Measurements from ENCODE around the gene DHX8.

DNA sequence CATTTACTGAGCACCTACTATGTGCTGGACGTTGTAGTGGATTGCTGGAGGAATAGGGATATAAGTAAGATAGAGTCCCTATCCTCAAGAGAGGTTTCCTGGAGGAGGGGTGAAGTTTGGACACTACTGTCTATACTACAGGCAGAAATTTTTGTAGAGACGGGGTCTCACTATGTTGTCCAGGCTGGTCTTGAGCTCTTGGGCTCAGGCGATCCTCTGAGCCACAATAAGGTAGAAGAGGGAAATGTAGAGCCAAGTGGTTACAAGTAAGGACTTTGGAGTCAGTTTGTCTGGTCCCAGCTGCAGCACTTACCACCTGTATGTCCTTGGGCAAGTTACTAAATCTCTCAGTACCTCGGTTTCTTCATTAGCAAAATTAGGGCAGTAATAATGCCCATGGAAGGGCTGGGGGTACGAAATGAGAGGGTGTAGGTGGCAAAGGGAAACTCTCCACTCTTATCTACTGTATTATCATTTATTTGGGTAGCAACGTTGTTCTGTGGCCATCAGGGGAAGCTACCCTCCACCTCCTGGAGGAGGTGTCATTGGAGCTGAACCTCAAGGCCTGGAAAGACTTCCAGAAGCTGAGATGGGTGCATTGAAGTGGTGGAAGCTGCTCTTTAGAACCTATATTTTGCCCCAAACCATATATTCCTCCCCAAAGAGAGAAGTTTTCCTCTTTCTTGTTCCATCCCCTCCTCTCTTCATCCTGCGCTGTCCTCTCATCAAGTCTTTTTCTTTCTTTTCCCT lies 34.9 kb upstream of the DHX8 start:
- TF ChIP-seq, protein P1, sequence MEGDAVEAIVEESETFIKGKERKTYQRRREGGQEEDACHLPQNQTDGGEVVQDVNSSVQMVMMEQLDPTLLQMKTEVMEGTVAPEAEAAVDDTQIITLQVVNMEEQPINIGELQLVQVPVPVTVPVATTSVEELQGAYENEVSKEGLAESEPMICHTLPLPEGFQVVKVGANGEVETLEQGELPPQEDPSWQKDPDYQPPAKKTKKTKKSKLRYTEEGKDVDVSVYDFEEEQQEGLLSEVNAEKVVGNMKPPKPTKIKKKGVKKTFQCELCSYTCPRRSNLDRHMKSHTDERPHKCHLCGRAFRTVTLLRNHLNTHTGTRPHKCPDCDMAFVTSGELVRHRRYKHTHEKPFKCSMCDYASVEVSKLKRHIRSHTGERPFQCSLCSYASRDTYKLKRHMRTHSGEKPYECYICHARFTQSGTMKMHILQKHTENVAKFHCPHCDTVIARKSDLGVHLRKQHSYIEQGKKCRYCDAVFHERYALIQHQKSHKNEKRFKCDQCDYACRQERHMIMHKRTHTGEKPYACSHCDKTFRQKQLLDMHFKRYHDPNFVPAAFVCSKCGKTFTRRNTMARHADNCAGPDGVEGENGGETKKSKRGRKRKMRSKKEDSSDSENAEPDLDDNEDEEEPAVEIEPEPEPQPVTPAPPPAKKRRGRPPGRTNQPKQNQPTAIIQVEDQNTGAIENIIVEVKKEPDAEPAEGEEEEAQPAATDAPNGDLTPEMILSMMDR (conservative IDR thresholded peaks at IDR 0.05; ENCODE audit: low read length): no peak
- TF ChIP-seq EZH2phosphoT487 (IDR thresholded peaks at IDR 0.05; ENCODE audit: borderline replicate concordance): no peak

Measured in Loucy (cell line).